ENCODE measurements around the gene MSMO1. TPM values are rescaled to one million over a fixed set of nuclear protein-coding genes. Genes with fewer than 3 reads are reported as not detected.
A peak's percentile ranks its signal among the peaks of the same experiment; 100 is the strongest.

Gene MSMO1
- total and polyA plus RNA-seq, 11 donors, result 6.0 to 28.4 (median 13.2) TPM

GRCh38 chr4:165359506-165359905 lies 32.0 kb downstream of the MSMO1 start:
- H3K9me3 ChIP-seq, result no peaks in the 10 kb centered on the region
- intact Hi-C loops (cut with DNase I), result loop anchor here in 8 of 10 donors (5.0 to 10.0 kb wide), 3 partner anchors 103 to 108 kb away; no protein-coding TSS in a partner anchor
- DNase-seq (no peak), ATAC-seq (peak in 2 of 4 donors; percentile 50 to 58)
- H3K4me1 ChIP-seq, result peaks cover 0 to 17% (median 0%) of the 10 kb centered on the region in 12 donors
- peaks cover 0 to 20% (median 0%) of the 10 kb centered on the region in 9 donors for H3K27me3 ChIP-seq
- no peaks in the 10 kb centered on the region for H3K36me3 ChIP-seq
- H3K4me3 ChIP-seq, result no peak overlapping the region
- TF ChIP-seq POLR2A (IDR thresholded peaks at IDR 0.05) (no peak), CTCF (IDR thresholded peaks at IDR 0.05) (no peak)
- 64 to 77% (median 71%) methylated on average over 2 of the region's 2 CpGs for WGBS, 4 donors
- H3K27ac ChIP-seq, result no peak overlapping the region

GRCh38 chr4:165360041-165360695 lies 32.7 kb downstream of the MSMO1 start:
- Histone ChIP-seq H3K27me3 (peaks cover 0 to 20% (median 0%) of the 10 kb centered on the region in 9 donors), H3K36me3 (no peaks in the 10 kb centered on the region), H3K9me3 (no peaks in the 10 kb centered on the region), H3K27ac (peak overlapping the region in 1 of 12 donors; percentile 33), H3K4me1 (peaks cover 0 to 17% (median 0%) of the 10 kb centered on the region in 12 donors), H3K4me3 (no peak overlapping the region)
- DNase-seq (no peak), ATAC-seq (peak in 1 of 4 donors; percentile 59)
- intact Hi-C loops (cut with DNase I), result no loop called here
- 40 to 62% (median 57%) methylated on average over 6 of the region's 6 CpGs for WGBS, 4 donors
- TF ChIP-seq CTCF (IDR thresholded peaks at IDR 0.05), result no peak
- no peak for TF ChIP-seq POLR2A (IDR thresholded peaks at IDR 0.05)

GRCh38 chr4:165360985-165361670 lies 33.7 kb downstream of the MSMO1 start:
- ATAC-seq (no peak), DNase-seq (no peak)
- Histone ChIP-seq H3K9me3 (no peaks in the 10 kb centered on the region), H3K4me1 (peaks cover 0 to 17% (median 0%) of the 10 kb centered on the region in 12 donors), H3K36me3 (no peaks in the 10 kb centered on the region), H3K27me3 (peaks cover 0 to 20% (median 0%) of the 10 kb centered on the region in 9 donors), H3K27ac (no peak overlapping the region), H3K4me3 (no peak overlapping the region)
- WGBS, 4 donors, result 85 to 89% (median 89%) methylated on average over 7 of the region's 7 CpGs
- intact Hi-C loops (cut with DNase I), result no loop called here
- TF ChIP-seq CTCF (IDR thresholded peaks at IDR 0.05) (no peak), POLR2A (IDR thresholded peaks at IDR 0.05) (no peak)

- Histone ChIP-seq H3K9me3 (no peaks in the 10 kb centered on the region), H3K27me3 (peaks cover 0 to 20% (median 0%) of the 10 kb centered on the region in 9 donors), H3K4me1 (peaks cover 0 to 17% (median 0%) of the 10 kb centered on the region in 12 donors), H3K36me3 (no peaks in the 10 kb centered on the region), H3K4me3 (no peak overlapping the region), H3K27ac (no peak overlapping the region)
- WGBS, 4 donors, result 77 to 85% (median 81%) methylated on average over 2 of the region's 2 CpGs
- TF ChIP-seq CTCF (IDR thresholded peaks at IDR 0.05), result no peak
- TF ChIP-seq POLR2A (IDR thresholded peaks at IDR 0.05), result no peak
- intact Hi-C loops (cut with DNase I), result no loop called here
- DNase-seq (no peak), ATAC-seq (no peak)
Measured at GRCh38 chr4:165361810-165362209, 34.3 kb downstream of the MSMO1 start.

All from heart left ventricle (tissue), 16 donors.